Glutamatergic neuron (in vitro differentiated cells): ENCODE results near the gene MYH7B. TPM values are rescaled to one million over a fixed set of nuclear protein-coding genes. Genes with fewer than 3 reads are reported as not detected.

Experiments used
- DNase-seq: peaks from one replicate; pipeline ENCODE4 v3.0.0; 2022
- H3K27ac Mint-ChIP-seq: one replicate; pipeline ENCODE4 v1.8.0; 2020; ENCODE audit warnings: mild to moderate bottlenecking, mixed read lengths, inconsistent platforms; ENCODE audit not compliant: unreplicated experiment
- H3K27me3 Mint-ChIP-seq: one replicate; pipeline ENCODE4 v1.8.0; 2020; ENCODE audit warnings: mild to moderate bottlenecking, moderate library complexity, mixed read lengths, inconsistent platforms; ENCODE audit not compliant: unreplicated experiment
- H3K36me3 Mint-ChIP-seq: one replicate; pipeline ENCODE4 v1.8.0; 2020; ENCODE audit warnings: mild to moderate bottlenecking, mixed read lengths, inconsistent platforms; ENCODE audit not compliant: unreplicated experiment
- H3K4me1 Mint-ChIP-seq: one replicate; pipeline ENCODE4 v1.8.0; 2020; ENCODE audit warnings: mild to moderate bottlenecking, low read depth, mixed read lengths, inconsistent platforms; ENCODE audit not compliant: unreplicated experiment
- H3K4me3 Mint-ChIP-seq: one replicate; pipeline ENCODE4 v1.8.0; 2020; ENCODE audit warnings: mild to moderate bottlenecking, mixed read lengths, inconsistent platforms; ENCODE audit not compliant: unreplicated experiment
- H3K9me3 Mint-ChIP-seq: one replicate; pipeline ENCODE4 v1.8.0; 2020; ENCODE audit warnings: mild to moderate bottlenecking, moderate library complexity, mixed read lengths, inconsistent platforms; ENCODE audit not compliant: unreplicated experiment
- CTCF ChIP-seq: fragments of 200-600 bp; sonication (generic); IDR thresholded peaks from one replicate; pipeline ENCODE4 v1.5.0; 2021; ENCODE audit not compliant: partially characterized antibody, unreplicated experiment
- total RNA-seq: library from RNA; stranded (reverse); fragmentation: NEBNext Ultra II Directional; extraction: Animal tissue kit (Norgen Biotek cat#: 25700); gene quantifications from one replicate; pipeline ENCODE4 v1.2.1, GENCODE V29; 2021; ENCODE audit not compliant: unreplicated experiment

The MYH7B gene
- total RNA-seq, 1 donor from 2014 or later, result 1.5 TPM

GRCh38 chr20:34978092-34978744 lies 22.6 kb downstream of the MYH7B start:
- TF ChIP-seq CTCF, result no peak
- Mint-ChIP-seq H3K4me3 (no peak overlapping the region), H3K4me1 (peaks cover 21% of the 10 kb centered on the region), H3K27ac (no peak overlapping the region), H3K27me3 (peaks cover 3% of the 10 kb centered on the region), H3K36me3 (no peaks in the 10 kb centered on the region), H3K9me3 (peaks cover 2% of the 10 kb centered on the region)
- DNase-seq, result no peak

- DNase-seq, result no peak
Observed at GRCh38 chr20:34979366-34980153, 23.9 kb downstream of the MYH7B start.

GRCh38 chr20:34980543-34981233 lies 25.0 kb downstream of the MYH7B start:
- peak overlapping the region; percentile 93 for H3K27ac Mint-ChIP-seq
- peak overlapping the region; percentile 61 for H3K4me3 Mint-ChIP-seq
- H3K9me3 Mint-ChIP-seq, result no peaks in the 10 kb centered on the region
- peak; percentile 72 for DNase-seq
- no peak for TF ChIP-seq CTCF
- no peaks in the 10 kb centered on the region for H3K36me3 Mint-ChIP-seq
- peaks cover 8% of the 10 kb centered on the region for H3K27me3 Mint-ChIP-seq
- peaks cover 27% of the 10 kb centered on the region for H3K4me1 Mint-ChIP-seq

More at GRCh38 chr20:34979366-34980153, 23.9 kb downstream of the MYH7B start:
- H3K9me3 Mint-ChIP-seq, result peaks cover 2% of the 10 kb centered on the region
- peaks cover 27% of the 10 kb centered on the region for H3K4me1 Mint-ChIP-seq
- no peak overlapping the region for H3K27ac Mint-ChIP-seq
- no peak overlapping the region for H3K4me3 Mint-ChIP-seq
- H3K27me3 Mint-ChIP-seq, result peaks cover 4% of the 10 kb centered on the region
- no peaks in the 10 kb centered on the region for H3K36me3 Mint-ChIP-seq
- TF ChIP-seq CTCF, result no peak

- H3K9me3 Mint-ChIP-seq, result peaks cover 5% of the 10 kb centered on the region
- no peak overlapping the region for H3K27ac Mint-ChIP-seq
- H3K36me3 Mint-ChIP-seq, result no peaks in the 10 kb centered on the region
- H3K4me3 Mint-ChIP-seq, result peak overlapping the region; percentile 32
- H3K4me1 Mint-ChIP-seq, result peaks cover 23% of the 10 kb centered on the region
- DNase-seq, result no peak
- peaks cover 9% of the 10 kb centered on the region for H3K27me3 Mint-ChIP-seq
- TF ChIP-seq CTCF, result no peak
Observed at GRCh38 chr20:34982270-34983088, 26.8 kb downstream of the MYH7B start.
